Measurements from ENCODE around the gene HRH1.

HRH1 gene

GRCh38 chr3:11230125-11230524 is 75.8 kb downstream of the HRH1 start:
- no peak for TF ChIP-seq CTCF (IDR thresholded peaks at IDR 0.05; ENCODE audit: poor library complexity, severe bottlenecking)
- peak overlapping the region; percentile 46 for H3K27ac ChIP-seq (ENCODE audit: poor library complexity, severe bottlenecking)
- H3K9me3 ChIP-seq (ENCODE audit: severe bottlenecking), result no peaks in the 10 kb centered on the region
- H3K27me3 ChIP-seq (ENCODE audit: insufficient read depth, poor library complexity, severe bottlenecking), result no peaks in the 10 kb centered on the region
- H3K36me3 ChIP-seq (ENCODE audit: low read depth), result peaks cover 23% of the 10 kb centered on the region
- ATAC-seq (ENCODE audit: low read depth) (peak; percentile 56), DNase-seq (ENCODE audit: low spot score) (no peak)
- H3K4me3 ChIP-seq (ENCODE audit: severe bottlenecking), result no peak overlapping the region
- peaks cover 28% of the 10 kb centered on the region for H3K4me1 ChIP-seq (ENCODE audit: insufficient read depth, poor library complexity, severe bottlenecking)

- H3K27me3 ChIP-seq (ENCODE audit: insufficient read depth, poor library complexity, severe bottlenecking), result no peaks in the 10 kb centered on the region
- H3K4me1 ChIP-seq (ENCODE audit: insufficient read depth, poor library complexity, severe bottlenecking), result peaks cover 28% of the 10 kb centered on the region
- H3K36me3 ChIP-seq (ENCODE audit: low read depth), result peaks cover 25% of the 10 kb centered on the region
- peak overlapping the region; percentile 46 for H3K27ac ChIP-seq (ENCODE audit: poor library complexity, severe bottlenecking)
- TF ChIP-seq CTCF (IDR thresholded peaks at IDR 0.05; ENCODE audit: poor library complexity, severe bottlenecking), result no peak
- ATAC-seq (ENCODE audit: low read depth) (no peak), DNase-seq (ENCODE audit: low spot score) (no peak)
- no peak overlapping the region for H3K4me3 ChIP-seq (ENCODE audit: severe bottlenecking)
- no peaks in the 10 kb centered on the region for H3K9me3 ChIP-seq (ENCODE audit: severe bottlenecking)
Observed at GRCh38 chr3:11230832-11231231, 76.5 kb downstream of the HRH1 start.

- ATAC-seq (ENCODE audit: low read depth), result no peak
- H3K9me3 ChIP-seq (ENCODE audit: severe bottlenecking), result no peaks in the 10 kb centered on the region
Observed at GRCh38 chr3:11235385-11235784, 81.1 kb downstream of the HRH1 start.

GRCh38 chr3:11236588-11237461 is 82.5 kb downstream of the HRH1 start:
- Histone ChIP-seq H3K27me3 (ENCODE audit: insufficient read depth, poor library complexity, severe bottlenecking) (no peaks in the 10 kb centered on the region), H3K4me3 (ENCODE audit: severe bottlenecking) (no peak overlapping the region), H3K9me3 (ENCODE audit: severe bottlenecking) (no peaks in the 10 kb centered on the region), H3K27ac (ENCODE audit: poor library complexity, severe bottlenecking) (peak overlapping the region; percentile 100), H3K36me3 (ENCODE audit: low read depth) (peaks cover 20% of the 10 kb centered on the region), H3K4me1 (ENCODE audit: insufficient read depth, poor library complexity, severe bottlenecking) (peaks cover 31% of the 10 kb centered on the region)
- DNase-seq (ENCODE audit: low spot score) (peak; percentile 72), ATAC-seq (ENCODE audit: low read depth) (peak; percentile 62; the same call in 2 of the 3 replicates)
- peak; percentile 97 for TF ChIP-seq CTCF (IDR thresholded peaks at IDR 0.05; ENCODE audit: poor library complexity, severe bottlenecking)

More at GRCh38 chr3:11235385-11235784, 81.1 kb downstream of the HRH1 start:
- Histone ChIP-seq H3K27me3 (ENCODE audit: insufficient read depth, poor library complexity, severe bottlenecking) (no peaks in the 10 kb centered on the region), H3K27ac (ENCODE audit: poor library complexity, severe bottlenecking) (no peak overlapping the region), H3K4me3 (ENCODE audit: severe bottlenecking) (no peak overlapping the region), H3K36me3 (ENCODE audit: low read depth) (peaks cover 20% of the 10 kb centered on the region), H3K4me1 (ENCODE audit: insufficient read depth, poor library complexity, severe bottlenecking) (peaks cover 34% of the 10 kb centered on the region)
- no peak for DNase-seq (ENCODE audit: low spot score)
- TF ChIP-seq CTCF (IDR thresholded peaks at IDR 0.05; ENCODE audit: poor library complexity, severe bottlenecking), result no peak

GRCh38 chr3:11238060-11238459 is 83.8 kb downstream of the HRH1 start:
- ATAC-seq (ENCODE audit: low read depth) (peak; percentile 74), DNase-seq (ENCODE audit: low spot score) (no peak)
- H3K36me3 ChIP-seq (ENCODE audit: low read depth), result peaks cover 11% of the 10 kb centered on the region
- H3K4me3 ChIP-seq (ENCODE audit: severe bottlenecking), result no peak overlapping the region
- no peaks in the 10 kb centered on the region for H3K27me3 ChIP-seq (ENCODE audit: insufficient read depth, poor library complexity, severe bottlenecking)
- peaks cover 31% of the 10 kb centered on the region for H3K4me1 ChIP-seq (ENCODE audit: insufficient read depth, poor library complexity, severe bottlenecking)
- no peak for TF ChIP-seq CTCF (IDR thresholded peaks at IDR 0.05; ENCODE audit: poor library complexity, severe bottlenecking)
- peak overlapping the region; percentile 100 for H3K27ac ChIP-seq (ENCODE audit: poor library complexity, severe bottlenecking)
- no peaks in the 10 kb centered on the region for H3K9me3 ChIP-seq (ENCODE audit: severe bottlenecking)

Measured in RWPE2 (cell line).